ENCODE results near the gene BLOC1S5.
A peak's percentile ranks its signal among the peaks of the same experiment; 100 is the strongest.

BLOC1S5 gene, protein sequence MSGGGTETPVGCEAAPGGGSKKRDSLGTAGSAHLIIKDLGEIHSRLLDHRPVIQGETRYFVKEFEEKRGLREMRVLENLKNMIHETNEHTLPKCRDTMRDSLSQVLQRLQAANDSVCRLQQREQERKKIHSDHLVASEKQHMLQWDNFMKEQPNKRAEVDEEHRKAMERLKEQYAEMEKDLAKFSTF

DNA sequence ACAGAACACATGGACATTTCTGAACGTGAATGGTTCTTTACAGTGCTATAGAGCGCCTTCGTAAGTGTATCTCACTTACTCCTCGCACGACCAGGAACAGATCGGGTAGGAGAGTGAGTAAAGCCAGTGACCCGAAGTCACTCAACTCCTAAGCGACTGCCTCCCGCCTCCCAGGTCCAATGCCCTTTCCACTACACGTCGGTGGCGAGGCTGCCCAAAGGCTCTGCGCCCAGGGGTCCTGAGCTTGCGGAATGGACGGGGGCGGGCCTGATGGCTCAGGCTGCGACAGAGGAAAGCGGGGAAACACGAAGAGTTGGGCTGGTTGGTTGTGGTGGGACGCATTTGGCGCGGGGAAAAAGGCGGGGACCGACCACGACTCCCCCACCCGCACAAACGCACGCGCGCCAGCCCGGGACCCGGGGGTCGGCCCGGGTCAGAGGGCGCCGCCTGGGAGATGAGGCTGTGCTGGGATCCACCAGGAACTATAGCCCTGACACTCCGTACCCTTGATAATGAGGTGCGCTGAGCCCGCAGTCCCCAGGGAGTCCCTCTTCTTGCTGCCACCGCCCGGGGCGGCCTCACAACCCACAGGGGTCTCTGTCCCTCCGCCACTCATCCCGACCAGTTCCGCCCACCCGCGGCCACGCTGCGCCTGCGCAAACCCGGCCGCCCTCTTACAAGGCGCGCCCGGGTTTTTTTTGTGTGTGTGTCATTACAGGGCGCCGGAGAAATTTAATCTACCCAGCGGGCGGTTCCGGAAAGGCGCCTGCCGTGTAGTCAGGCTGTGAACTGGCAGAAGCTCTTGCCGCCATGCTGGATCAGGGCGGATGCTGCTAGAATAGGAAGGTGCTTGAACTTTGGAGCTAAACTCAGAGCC, at the start of gene BLOC1S5:
Gene BLOC1S5 (minus strand): TSS at position 629 of the 877 bp plus-strand sequence. CDS start 13 bp downstream, at position 616.
- DNase-seq, result peak; percentile 85

DNA sequence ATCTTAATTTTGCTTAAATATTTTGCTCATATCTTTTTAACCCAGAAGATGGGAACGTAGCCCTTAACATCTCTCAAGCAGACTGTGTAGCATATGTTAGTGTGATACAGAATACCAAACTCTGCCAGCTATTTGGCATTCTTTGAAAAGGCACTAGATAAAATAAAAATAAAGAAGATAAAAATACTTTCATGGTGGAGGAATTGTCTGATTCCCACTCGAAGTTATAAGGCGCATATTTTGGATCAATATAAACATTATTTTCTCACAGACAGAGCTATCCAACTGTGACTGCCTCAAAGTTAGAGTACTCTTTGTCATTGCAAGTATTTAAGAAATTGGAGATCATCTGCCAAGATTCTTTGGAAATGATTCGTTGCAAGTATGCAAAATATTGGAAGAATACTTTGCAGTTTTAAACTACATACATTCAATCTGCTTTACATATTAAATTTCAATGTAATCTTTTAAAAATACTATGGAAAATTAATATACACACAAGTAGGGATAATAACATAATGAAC, 49.0 kb upstream of the BLOC1S5 start:
- no peak for DNase-seq

DNA sequence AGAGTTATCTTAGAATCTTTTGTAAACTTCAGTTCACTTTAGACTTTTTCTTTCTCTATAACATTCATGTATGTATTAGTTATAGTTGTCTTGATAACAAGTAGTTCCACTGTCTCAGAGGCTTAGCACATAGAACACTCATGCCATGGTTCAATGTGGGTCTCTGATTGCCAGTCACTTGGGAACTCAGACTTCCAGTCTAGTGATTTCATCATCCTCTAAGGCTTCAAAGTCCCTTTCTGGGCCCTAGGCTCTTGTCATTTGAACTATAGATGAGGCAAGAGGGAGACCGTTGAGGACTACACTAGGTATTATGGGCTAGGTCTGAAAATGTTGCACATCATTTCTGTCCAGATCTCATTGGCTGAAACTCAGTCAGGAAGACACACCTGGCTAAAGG, 46.5 kb upstream of the BLOC1S5 start:
- no peak for DNase-seq

DNA sequence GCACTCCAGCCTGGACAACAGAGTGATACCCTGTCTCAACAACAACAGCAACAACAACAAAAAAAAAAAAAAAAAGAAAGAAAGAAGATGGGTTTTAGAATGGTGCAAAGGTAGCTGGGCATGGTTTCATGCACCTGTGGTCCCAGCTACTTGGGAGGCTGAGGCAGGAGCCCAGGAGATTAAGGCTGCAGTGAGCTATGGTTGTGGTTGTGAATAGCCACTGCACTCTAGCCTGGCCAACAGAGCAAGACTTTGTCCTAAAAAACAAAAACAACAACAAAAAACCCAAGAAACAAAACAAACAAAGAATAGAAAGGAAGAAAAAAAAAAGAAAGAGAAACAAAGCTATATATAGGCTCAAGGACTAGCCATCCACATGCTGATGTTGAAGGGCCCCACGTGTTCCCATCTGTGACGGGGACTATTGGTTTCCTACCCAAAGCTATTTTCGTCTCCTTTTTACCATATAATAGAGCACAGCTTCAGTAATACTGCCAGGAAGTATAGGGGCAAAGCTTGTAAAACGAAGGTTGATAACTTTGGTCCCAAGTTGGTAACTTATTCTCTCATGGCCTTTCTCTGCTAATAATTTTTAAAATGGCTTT, 46.0 kb upstream of the BLOC1S5 start:
- DNase-seq, result no peak

DNA sequence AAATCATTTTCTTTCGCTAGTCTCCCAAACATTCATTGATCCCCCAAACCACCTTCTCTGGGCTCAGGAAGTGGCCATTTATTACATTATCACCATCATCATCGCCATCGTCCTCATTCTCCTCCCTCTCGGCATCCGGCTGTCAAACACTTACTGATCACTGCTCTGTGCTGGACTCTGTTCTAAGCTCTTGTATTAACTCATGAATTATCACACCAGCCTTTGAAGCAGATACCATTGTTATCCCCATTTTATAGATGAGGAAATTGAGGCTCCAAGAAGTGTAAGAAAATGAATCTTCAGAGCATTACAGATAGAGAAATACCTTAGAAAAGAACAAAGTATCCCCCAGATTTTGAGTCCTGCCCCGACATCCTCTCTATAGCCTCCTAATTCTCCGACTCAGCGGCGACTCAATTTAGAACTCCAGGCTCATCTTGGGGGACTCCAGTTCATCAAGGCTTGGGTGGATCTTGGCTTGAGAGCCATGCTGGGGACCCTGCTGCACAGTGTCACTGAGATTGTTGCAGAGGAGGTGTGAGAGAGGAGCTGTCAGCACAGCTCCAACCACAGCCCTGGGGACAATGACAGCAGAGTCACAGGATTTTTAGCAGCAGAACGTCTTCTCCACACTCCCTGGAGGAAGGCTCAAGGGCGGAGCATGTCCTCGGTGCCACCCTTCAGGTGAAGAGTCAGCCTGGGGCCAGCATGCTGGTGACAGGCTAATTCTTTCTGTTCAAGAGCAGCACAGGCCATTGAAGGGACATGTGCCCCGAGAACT, 44.8 kb upstream of the BLOC1S5 start:
- DNase-seq, result no peak

DNA sequence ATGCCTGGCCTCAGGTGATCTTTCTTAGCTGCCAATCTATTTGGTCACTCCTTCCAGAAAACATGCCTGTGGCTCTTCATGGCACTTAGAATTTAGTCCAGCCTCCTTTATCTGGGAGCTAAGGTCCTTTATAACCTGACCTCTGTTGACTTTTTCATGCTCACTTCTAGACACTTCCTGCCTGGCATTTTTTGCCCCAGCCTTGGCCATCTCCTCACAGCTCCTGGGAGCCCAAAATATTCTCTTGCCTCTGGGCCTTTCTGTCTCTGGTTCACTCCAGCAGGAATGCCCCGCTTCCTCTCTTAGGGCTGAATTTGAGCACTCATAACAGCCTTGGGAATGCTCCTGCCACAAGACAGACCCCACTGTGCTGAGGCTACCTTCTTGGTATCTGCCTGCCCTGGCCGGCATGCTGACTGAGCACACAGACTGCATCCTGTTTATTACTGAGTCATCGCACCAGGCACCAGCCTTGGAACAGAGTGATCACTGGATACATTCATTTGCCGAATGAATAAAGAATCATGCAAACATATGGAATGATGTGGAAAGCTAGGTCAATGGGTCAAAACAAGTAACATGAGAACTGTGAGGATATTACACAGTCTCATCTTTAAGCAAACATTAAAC, 44.0 kb upstream of the BLOC1S5 start:
- no peak for DNase-seq

DNA sequence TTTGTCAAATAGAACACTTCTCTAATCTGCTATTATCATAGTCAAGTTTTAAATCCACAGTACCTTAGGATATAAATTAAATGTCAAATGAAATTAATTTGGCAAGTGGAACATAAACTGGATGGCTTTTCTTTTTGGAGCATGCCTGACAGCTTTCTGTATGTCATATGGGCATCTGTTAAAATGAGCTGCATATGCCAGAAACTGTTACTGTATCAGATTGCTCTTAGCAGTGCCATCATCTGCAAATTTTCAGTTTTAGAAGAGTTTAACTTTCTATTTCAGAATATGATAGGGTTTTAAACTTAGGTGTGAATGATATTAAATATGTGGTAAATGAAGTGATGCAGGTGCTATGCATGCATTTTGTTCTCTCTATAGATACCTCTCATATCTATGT, 41.6 kb upstream of the BLOC1S5 start:
- DNase-seq, result no peak

DNA sequence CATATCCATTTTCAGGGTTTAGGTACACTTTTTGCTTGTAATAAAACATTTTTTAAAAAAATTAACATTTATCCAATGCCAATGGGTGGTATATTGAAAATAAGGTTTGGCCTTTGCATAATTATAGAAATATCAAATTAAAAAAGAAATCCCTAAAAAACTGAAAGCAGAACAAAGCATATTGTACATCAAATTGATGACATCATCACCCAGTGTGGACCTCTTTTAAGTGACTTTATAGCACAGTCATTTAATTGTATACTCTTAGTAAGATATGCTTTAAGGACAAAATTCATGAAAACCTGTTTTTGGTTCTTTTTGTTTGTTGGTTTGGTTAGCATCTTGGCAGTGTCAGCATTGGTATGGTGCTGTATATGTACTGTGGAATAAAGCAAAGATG, 39.5 kb upstream of the BLOC1S5 start:
- DNase-seq, result no peak

DNA sequence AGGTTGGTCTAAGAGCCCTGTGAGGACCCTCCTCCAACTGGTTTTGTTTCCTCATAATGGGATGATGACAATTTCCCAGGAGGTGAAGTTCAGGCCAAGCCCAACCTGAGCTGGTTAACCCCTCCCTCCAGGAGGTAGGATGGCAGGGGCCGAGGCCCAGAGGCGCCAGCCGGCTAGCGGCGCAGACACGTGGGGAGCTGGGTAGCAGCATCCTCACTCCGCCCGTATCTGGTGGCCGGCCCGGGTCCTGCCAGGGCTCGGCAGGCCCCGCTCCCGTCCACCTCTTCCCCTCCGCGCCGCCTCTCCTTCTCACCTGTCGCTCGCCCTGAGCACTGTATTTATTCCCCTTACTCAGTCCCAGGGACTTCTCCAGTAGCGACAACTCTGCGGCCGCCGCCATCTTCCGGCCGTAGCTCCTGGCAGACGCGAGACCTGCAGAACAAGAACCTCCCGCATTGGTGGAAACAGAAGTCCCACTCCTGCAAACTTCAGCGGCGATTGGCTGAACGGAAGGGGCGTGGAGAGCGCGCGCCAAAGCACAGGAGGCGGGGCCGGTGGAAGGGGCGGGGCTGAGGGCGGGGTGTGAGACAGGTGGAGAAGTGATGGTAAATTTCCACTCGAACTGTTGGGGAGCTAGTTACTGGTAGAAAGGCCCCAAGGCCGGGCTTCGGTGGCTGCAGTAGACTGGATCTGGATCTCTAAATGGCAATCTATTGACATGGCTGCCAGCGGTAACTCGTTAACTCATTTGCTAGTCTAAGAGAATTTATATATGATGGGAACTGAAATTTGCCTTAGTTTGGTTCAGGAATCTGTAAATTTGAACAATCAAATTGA, 38.2 kb upstream of the BLOC1S5 start, which contains the start of gene EEF1E1:
Gene EEF1E1 (minus strand): TSS at position 427 of the 837 bp plus-strand sequence. CDS start 27 bp downstream, at position 400.
- peak; percentile 76 for DNase-seq

DNA sequence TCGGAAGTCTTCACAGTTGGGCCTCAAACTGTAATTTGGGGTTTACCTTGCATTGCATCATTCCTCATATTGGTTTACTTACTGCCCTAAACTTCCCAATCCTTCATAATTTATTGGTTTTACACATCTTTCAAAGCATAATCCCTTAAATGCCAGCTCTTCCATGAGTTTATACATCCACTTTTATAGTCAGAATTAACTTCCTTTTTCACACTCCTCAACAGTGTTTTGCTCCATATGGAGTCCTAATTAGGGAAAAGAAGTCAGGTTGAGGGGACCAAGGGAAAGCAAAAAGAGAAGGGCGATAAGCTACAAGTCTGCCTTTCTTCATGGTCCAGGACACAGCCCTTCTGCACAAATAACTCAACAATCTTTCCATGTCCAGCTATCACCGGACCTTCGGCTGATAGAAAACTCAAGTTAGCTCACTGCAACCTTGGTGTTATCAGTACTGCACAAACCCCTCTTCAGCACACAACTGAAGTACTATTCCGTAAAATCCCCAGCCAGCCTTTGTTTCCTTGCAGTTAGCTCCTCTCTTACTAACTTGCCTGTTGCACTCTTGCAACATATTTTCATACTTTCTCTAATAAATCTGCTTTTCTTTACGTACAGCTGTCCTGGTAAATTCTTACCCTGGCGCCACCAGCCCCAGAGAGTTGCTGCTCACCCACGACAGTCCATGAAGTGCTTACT, 36.1 kb upstream of the BLOC1S5 start:
- DNase-seq, result no peak

DNA sequence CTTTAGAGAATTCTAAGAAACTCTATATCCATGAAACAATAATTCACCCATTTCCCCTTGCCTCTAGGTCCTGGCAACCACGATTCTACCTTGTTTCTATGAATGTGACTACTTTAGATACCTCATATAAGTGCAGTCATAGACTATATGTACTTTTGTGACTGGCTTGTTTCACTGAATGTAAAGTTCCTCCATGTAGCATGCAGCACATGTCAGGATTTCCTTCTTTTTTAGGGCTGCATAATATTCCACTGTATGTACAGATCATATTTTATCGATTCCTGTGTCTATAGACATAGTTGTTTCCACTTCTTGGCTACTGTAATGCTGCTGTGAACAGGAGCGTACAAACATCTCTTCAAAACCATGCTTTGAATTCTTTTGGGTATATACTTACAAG, 26.5 kb upstream of the BLOC1S5 start:
- no peak for DNase-seq

DNA sequence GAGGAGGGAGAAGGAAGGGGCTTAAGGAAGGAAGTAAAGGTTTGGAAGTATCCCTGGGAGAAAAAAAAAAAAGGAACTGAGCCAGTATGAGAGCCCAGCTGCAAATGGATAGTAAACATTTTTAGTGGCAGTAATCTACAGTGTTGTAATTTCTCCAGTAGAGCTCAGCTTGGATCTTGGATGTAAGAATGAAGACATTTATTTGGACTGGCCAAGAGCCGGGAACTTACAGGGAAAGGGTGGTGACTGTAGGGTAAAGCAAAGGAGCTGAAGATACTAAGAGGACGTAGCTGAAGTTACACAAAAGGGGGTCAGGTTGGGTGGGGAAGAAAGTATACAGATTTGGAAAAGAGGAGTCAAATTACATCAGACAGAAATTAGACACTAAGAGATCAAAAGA, 24.7 kb upstream of the BLOC1S5 start:
- no peak for DNase-seq

DNA sequence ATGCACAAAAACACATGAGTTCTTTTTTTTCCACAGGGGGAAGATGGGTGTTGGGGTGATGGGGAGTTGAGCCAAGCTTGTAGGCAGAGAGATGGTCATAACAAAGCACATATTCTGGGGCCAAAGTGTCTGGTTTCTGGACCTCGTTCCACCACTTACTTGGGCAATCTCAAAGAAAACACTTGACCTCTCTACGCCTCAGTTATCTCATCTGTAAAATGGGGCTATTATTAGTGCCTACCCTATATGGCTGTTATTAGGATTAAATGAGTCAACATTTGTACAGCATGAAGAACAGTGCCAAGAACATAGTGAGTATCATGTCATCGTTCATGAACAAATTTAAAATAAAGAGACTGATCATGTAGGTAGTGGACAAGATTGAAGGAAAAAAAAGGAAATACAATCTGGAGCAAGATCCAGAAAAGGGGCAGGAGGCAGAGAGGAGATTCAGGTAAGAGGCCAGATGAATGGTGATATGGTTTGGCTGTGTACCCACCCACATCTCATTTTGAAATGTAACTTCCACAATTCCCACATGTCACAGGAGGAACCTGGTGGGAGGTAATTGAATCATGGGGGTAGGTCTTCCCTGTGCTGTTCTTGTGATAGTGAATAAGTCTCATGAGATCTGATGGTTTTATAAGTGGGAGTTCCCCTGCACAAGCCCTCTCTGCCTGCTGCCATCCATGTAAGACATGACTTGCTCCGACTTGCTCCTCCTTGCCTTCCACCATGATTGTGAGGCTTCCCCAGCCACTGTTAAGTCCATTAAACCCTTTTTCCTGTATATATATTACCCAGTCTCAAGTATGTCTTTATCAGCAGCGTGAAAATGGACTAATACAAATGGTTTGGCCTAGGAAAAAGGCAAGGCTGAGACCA, 23.9 kb upstream of the BLOC1S5 start:
- no peak for DNase-seq

DNA sequence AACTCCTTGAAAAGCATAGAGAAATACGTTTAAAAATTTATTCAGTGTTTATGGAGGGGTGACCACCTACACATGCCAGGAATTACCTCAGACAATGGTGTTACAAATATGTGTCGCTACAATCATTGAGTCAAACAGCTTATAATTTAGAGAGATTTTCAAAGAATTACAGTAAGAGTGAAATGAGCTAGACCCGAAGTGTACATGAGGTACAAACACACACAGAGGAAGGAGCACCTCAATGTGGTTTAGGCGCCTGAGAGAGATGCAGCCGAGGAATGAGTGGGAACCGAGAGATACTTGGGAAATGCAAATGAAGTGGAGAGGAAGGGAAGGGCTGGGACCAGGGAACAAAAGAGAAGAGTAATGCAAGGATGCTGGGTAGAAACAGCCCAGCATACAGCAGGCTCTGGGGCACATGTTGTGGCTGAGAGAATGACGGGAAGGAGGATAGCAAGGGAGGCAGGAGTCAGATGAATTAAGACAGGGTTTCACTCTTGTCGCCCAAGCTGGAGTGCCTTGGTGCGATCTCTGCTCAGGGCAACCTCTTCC, 22.6 kb upstream of the BLOC1S5 start:
- DNase-seq, result no peak

DNA sequence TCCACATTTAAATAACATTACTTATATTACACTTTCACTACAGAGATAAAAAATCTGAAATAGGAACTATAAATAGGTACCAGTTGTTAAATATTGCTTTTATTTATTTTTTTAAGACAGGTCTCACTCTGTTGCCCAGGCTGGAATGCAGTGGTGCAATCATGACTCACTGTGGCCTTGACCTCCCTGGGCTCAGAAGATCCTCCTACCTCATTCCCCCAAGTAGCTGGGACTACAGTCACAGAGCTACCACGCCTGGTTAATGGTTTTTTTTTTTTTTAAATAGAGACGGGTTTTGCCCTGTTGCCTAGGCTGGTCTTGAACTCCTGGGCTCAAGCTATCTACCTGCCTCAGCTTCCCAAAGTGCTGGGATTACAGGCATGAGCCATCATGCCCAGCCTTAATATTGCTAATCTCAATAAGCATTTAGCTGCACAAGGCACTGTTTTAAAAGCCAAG, 20.9 kb upstream of the BLOC1S5 start:
- no peak for DNase-seq

DNA sequence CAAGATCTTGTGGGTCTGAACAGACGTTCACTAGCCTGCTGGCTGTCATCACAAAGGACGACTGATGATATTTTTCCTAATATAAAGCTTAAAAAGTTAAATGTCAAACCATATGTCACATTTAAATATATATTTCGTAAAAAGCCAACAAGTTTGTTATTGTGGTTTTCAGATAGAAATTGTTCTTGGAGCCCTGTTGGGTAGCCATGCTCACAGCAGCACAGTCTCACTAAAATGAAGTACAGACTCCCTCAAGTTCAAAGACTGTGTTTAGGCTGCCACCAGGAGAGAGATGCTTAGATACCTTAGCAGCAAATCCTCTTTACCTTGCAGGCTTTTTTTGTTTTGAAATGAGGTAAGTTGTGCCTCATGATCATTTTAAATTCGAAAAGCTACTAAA, 20.4 kb upstream of the BLOC1S5 start:
- DNase-seq, result no peak

DNA sequence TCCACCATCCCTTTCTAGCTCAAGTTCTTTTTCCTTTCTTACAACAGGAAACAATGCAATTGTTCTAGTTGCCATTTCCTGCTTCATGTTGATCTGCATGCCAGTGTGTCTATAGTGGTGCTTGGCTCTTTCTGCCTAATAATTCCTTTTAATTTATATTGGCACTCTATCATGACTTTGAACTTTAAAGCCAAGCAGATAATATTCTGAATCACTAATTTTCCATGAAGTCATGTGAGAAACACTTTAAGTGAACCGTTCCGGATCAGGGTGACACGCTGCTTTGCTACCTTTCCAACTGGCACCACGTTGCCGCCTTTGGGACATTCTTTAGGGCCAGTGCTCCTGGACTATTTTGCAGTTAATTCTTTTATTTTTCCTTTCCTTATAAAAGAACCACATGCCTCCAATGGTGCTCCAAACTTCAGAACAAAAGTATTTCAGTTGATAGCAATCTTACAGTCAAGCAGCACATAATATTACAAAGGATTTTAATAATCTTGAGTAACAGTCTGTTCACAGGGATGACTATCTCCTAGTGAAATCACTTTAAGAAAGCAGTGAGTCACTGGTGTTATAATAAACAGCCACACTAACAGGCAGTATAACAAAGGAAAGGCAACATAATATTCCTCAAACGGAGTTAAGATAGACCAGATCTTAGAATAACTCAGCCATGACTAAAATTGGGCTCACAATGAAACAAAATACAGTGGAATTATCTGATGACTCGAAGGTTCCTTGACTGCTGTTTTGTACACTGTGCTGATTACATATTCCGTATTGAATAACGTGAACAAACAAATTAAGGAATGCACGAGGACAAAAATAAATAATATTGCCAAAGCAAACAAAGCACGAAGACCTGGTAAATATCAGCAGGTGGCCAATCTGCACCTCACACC, 19.0 kb upstream of the BLOC1S5 start:
- DNase-seq, result no peak

DNA sequence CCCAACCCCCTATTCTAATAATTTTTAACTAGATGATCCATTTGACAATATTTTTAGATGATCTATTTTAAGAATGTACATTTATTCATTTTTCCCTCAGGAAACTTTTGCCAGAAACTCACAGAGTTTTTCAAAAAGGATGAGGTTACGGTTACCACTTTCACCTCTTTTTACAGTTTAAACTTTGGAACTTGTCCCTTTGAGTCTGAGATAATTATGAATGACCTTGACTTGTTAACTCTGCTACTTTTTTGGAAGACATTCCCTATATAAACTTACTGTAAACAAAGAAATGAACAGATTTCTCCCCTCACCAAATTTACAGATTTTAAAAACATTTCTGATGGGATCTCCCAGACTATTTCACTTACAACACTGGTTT, 18.4 kb upstream of the BLOC1S5 start:
- no peak for DNase-seq
